IPS DF 19.7 (cell line): ENCODE data around the gene PLGRKT.

Source experiments
- DNase-seq: peaks from one replicate; pipeline ENCODE4 v3.0.0-alpha.2; 2013; ENCODE audit warnings: low read depth, low spot score

PLGRKT gene

DNA sequence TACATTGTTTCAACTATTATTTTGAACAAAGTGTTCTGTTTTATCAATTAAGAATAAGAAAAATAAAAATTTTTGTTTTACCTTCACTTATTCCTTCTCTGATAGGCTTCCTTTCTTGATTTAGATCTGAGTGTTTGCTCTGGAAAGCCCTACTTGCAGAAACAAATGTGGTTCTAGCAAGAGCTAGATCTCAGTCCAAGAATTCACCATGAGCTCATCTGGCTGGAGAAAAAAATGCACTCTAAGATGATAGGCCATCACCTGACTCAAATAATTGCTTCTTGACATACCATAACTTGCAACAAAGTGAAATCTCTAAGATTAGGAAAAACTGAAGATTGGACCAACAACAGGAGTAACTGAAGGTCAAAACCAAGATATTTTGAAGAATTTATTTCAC lies 126.9 kb downstream of the PLGRKT start:
- no peak for DNase-seq
